ENCODE data around the gene MCC. TPM values are rescaled to one million over a fixed set of nuclear protein-coding genes. Genes with fewer than 3 reads are reported as not detected.

The MCC gene
- total and polyA plus RNA-seq, 9 donors = 29.8 to 262 (median 108) TPM

DNA sequence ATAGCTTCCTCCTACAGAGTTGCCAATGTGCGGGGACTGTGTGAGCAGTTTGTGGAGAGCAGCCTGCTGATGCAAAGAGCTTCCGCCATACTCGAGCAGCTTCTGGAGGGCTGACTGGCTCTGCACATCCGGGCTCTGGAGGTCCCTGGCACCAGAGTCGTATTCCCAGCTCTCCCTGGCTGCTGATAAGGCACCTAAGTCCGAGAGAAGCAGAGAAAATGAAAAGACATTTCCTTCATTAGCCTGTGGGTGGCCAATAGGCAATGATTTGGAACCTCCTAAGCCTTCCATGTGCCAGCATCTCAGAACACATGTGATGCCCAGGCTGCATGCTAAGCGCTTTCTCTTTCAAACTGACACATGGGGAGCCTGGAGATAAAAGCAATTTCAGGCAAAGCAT lies 147.7 kb downstream of the MCC start:
- Histone ChIP-seq H3K27ac (no peak overlapping the region), H3K4me1 (ENCODE audit: insufficient read depth) (peaks cover 6% of the 10 kb centered on the region), H3K27me3 (no peaks in the 10 kb centered on the region), H3K9me3 (no peaks in the 10 kb centered on the region), H3K4me3 (no peak overlapping the region), H3K36me3 (no peaks in the 10 kb centered on the region)
- WGBS, 3 donors = 84 to 91% (median 85%) methylated on average over 7 of the region's 7 CpGs
- no peak for DNase-seq
- TF ChIP-seq EP300 (IDR thresholded peaks at IDR 0.05) = no peak
- TF ChIP-seq, protein P1, sequence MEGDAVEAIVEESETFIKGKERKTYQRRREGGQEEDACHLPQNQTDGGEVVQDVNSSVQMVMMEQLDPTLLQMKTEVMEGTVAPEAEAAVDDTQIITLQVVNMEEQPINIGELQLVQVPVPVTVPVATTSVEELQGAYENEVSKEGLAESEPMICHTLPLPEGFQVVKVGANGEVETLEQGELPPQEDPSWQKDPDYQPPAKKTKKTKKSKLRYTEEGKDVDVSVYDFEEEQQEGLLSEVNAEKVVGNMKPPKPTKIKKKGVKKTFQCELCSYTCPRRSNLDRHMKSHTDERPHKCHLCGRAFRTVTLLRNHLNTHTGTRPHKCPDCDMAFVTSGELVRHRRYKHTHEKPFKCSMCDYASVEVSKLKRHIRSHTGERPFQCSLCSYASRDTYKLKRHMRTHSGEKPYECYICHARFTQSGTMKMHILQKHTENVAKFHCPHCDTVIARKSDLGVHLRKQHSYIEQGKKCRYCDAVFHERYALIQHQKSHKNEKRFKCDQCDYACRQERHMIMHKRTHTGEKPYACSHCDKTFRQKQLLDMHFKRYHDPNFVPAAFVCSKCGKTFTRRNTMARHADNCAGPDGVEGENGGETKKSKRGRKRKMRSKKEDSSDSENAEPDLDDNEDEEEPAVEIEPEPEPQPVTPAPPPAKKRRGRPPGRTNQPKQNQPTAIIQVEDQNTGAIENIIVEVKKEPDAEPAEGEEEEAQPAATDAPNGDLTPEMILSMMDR (IDR thresholded peaks at IDR 0.05) = no peak
- TF ChIP-seq POLR2A (IDR thresholded peaks at IDR 0.05) = no peak
- intact Hi-C loops (cut with DNase I) = no loop called here

DNA sequence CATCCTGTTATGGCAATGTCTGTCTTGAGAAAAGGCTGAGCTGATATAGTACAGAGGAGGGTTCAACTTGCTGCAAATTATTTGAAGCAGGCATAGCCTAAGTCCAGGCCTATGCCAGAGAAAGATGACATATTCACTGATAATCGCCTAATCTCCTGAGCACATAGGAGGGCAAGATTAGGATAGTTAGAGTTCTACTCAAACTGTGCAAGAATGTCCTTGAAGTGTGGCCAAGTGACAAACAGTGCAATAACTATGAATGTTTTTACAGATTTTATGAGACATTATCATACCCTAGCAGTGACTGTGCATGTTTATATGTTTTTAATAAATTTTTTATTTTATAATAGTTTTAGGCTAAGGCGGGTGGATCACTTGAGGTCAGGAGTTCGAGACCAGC lies 149.6 kb downstream of the MCC start:
- DNase-seq = no peak
- no peaks in the 10 kb centered on the region for H3K27me3 ChIP-seq
- no peak for TF ChIP-seq EP300 (IDR thresholded peaks at IDR 0.05)
- no peak for TF ChIP-seq POLR2A (IDR thresholded peaks at IDR 0.05)
- TF ChIP-seq, protein P1 (IDR thresholded peaks at IDR 0.05) = no peak
- no peak overlapping the region for H3K27ac ChIP-seq
- H3K4me1 ChIP-seq (ENCODE audit: insufficient read depth) = peaks cover 6% of the 10 kb centered on the region
- WGBS, 3 donors = 31 to 49% (median 39%) methylated on average over 3 of the region's 3 CpGs
- H3K4me3 ChIP-seq = no peak overlapping the region
- intact Hi-C loops (cut with DNase I) = loop anchor here in 2 of 4 donors (10.0 kb wide), 1 partner anchor 344 kb away; no protein-coding TSS in a partner anchor
- H3K36me3 ChIP-seq = no peaks in the 10 kb centered on the region
- H3K9me3 ChIP-seq = no peaks in the 10 kb centered on the region

DNA sequence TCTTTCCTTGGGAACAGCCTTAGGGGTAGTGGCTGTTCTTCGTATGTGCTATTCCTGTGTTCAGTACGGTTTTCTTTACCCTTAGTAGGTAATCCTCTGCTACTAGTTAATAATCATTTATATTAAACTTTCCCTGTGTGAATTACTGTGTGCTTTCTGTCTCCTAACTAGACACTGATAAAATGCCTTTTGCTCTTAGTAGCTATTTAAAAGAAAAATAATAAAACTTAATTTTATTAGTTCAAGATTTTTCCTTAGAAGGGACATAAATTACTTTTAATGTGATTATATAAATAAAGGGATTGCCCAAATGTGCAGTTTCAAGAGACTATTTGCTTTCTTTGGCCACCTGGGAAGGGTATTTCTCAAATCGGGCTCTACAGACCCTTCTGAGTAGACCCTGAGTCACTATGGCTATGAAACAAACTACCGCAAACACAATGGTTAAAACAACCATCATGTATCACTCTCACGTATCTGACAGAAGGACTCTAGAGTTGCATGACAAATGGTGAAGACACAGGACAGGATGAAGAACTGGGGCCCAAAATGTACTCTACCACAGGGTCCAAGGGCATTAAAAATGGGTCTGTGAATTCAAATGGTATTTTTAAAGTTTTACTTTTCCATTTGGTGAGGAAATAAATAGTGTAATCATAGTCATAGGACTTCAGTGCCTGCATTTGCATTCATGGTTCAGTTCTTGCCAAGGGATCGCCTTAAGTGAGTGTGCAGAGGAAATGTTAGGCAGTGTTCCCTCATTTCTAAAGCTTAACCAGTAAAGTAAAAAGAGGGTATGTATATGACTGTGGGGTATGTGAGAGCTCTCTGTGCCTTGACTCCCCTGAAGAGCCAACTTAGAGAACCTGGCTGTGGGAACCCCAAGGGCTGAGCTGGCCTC lies 150.5 kb downstream of the MCC start:
- peak overlapping the region in 1 of 2 donors; percentile 10 for H3K27ac ChIP-seq
- peaks cover 6% of the 10 kb centered on the region for H3K4me1 ChIP-seq (ENCODE audit: insufficient read depth)
- intact Hi-C loops (cut with DNase I) = loop anchor here in 2 of 4 donors (10.0 kb wide), 1 partner anchor 343 kb away; no protein-coding TSS in a partner anchor
- H3K4me3 ChIP-seq = no peak overlapping the region
- DNase-seq = no peak
- 74 to 87% (median 83%) methylated on average over 6 of the region's 6 CpGs for WGBS, 3 donors
- H3K36me3 ChIP-seq = no peaks in the 10 kb centered on the region
- H3K9me3 ChIP-seq = no peaks in the 10 kb centered on the region
- no peaks in the 10 kb centered on the region for H3K27me3 ChIP-seq
- TF ChIP-seq EP300 (IDR thresholded peaks at IDR 0.05) (no peak), POLR2A (IDR thresholded peaks at IDR 0.05) (no peak)
- TF ChIP-seq, protein P1 (IDR thresholded peaks at IDR 0.05) = no peak

DNA sequence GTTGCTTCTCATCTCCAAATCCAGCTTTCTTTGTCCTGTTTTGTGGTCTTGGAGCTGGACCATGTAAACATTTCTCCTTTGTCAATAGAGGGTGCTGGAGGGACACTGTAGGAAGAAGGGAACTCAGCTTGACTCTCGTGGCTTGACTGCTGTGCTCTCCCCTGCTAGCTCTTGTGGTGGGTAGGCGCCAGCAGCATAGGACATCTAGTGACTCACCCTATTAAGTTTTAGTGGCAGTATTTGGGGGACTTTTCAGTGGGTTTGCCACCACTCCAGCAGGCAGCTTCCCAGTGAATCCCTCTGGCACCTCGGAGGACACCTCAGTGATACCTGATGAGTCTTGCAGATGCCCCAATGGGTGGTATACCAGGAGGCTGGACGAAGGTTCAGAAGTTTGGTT lies 151.3 kb downstream of the MCC start:
- H3K4me3 ChIP-seq = no peak overlapping the region
- TF ChIP-seq, protein P1 (IDR thresholded peaks at IDR 0.05) = no peak
- TF ChIP-seq EP300 (IDR thresholded peaks at IDR 0.05) (no peak), POLR2A (IDR thresholded peaks at IDR 0.05) (no peak)
- H3K9me3 ChIP-seq = no peaks in the 10 kb centered on the region
- intact Hi-C loops (cut with DNase I) = loop anchor here in 2 of 4 donors (10.0 kb wide), 1 partner anchor 342 kb away; no protein-coding TSS in a partner anchor
- H3K27me3 ChIP-seq = no peaks in the 10 kb centered on the region
- H3K27ac ChIP-seq = no peak overlapping the region
- no peak for DNase-seq
- no peaks in the 10 kb centered on the region for H3K36me3 ChIP-seq
- peaks cover 6% of the 10 kb centered on the region for H3K4me1 ChIP-seq (ENCODE audit: insufficient read depth)
- WGBS, 3 donors = 73 to 78% (median 76%) methylated on average over 4 of the region's 4 CpGs

Measured in ovary (tissue), 9 donors.